Right renal cortex interstitium (tissue), 3 donors: ENCODE results near the gene AIFM2. TPM values are rescaled to one million over a fixed set of nuclear protein-coding genes. Genes with fewer than 3 reads are reported as not detected.
A peak's percentile ranks its signal among the peaks of the same experiment; 100 is the strongest.
"Not testable (repeated sequence)": the region's sequence is repeated elsewhere in the genome, so short reads cannot be mapped to it uniquely, and the experiment has no call there.

Experiments used
- DNase-seq, 3 donors: peaks; one replicate each; pipeline ENCODE4 v3.0.0-alpha.2; 2013; ENCODE audit warnings: low read depth in 3 of 3, low spot score in 2 of 3
- polyA plus RNA-seq, 3 donors: library from polyadenylated mRNA; unstranded; fragments of 120-200 nt; gene quantifications; one replicate each; pipeline ENCODE4 v1.2.1, GENCODE V29; 2013; ENCODE audit not compliant: insufficient read length in 3 of 3

Gene AIFM2
- polyA plus RNA-seq: 1 to 10 TPM; 4.5 to 4.7 (median 4.6) TPM

DNA sequence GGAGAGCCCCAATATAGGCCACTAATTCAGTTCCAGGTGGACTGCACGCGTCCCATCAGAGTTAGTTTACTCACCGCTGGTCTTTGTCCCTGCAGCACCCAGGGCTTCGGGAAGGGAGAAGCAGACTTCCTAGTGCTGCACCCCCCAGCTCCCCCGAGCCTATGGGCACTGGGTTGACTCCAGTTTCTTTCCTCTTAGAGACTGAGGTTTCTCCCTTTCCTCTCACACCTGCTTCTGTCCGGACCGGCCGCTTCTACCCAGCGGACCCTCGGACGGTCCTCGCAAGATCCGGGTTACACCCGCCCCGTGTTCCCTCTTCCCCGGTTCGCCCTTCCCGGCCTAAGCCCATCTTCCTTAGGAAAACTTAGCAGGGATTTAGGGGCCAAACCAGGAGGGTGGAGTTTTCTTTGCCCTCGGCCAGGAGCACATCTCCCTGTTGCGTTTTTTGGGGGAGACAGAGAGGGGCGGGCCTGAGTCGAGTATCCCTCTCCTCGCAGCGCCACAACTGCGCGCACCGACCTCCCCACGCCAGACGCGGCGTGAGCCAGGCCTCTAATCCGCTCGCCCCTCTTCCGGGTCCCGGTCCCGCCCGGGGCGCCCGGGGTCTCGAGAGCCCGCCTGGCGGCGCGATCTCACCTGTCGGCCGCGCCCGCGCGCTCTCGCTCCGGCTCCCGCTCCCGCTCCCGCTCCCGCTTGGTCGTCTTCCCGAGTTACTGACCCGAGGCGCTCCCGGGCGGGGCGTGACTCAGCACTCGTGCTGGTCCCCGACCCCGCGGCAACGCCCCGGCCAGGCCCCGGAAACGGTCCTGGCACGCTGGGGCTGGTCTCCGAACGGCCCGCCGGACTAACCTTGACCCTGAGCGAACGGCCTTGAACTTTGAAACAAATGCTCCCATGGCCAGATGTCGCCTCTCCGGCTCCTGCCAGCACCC, at the start of gene AIFM2:
Gene AIFM2, minus strand, starts transcription at position 728 of the 932 bp plus-strand sequence. CDS start 8,741 bp downstream, outside the sequence.
- peak in 1 of 3 donors; percentile 61 for DNase-seq

DNA sequence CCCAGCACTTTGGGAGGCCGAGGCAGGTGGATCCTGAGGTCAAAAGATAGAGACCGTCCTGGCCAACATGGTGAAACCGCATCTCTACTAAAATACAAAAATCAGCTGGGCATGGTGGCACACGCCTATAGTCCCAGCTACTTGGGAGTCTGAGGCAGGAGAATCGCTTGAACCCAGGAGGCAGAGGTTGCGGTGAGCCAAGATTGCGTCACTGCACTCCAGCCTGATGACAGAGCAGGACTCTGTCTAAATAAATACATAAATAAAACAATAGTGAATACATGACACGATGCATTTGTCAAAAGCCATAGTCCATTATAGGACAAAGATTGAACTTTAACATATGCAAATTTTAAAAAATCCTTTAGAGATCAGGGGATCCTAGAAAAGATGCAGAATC, 46.6 kb upstream of the AIFM2 start:
- not testable (repeated sequence) for DNase-seq

DNA sequence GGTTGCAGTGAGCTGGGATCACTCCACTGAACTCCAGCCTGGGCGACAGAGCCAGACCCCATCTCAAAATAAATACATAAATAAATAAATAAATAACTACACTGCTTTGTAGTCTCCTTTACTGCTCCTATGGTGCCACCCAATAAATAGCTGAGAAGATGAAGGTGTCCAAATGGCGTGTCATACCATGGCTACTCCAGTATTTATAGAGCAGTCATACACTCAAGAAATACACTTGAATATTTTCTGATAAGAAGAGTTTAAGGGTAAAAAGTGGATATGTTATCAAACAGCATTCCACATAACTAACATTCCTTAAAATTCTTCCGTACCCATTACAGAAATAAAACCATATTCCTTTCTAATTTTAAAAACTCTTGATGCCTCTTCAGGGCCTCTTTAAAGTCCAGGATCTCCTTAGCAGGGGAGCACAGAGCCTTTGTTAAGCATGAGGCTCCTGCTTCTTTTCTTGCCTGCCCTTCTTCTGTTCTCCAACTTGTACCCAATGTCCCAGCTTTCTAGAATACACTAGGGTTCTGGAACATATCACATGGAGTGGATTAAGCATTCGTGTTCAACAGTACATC, 45.6 kb upstream of the AIFM2 start:
- DNase-seq: no peak

DNA sequence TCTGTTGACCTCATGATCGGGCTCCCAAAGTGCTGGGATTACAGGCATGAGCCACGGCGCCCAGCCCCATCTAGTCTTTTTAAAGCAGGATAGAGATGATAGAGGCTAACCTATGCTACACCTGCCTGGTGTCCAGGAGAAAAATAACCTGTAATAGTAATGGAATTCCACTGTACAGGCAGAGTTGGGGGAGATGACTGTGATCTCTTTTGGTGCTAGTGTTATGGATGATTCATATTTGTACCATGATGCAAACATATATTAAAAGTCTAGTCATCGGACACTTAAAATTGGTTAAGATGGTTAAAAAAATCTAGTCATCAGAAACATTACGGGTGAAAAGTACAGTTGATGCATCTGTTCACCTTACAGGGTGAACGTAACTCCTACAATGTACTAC, 43.8 kb upstream of the AIFM2 start:
- no peak for DNase-seq

DNA sequence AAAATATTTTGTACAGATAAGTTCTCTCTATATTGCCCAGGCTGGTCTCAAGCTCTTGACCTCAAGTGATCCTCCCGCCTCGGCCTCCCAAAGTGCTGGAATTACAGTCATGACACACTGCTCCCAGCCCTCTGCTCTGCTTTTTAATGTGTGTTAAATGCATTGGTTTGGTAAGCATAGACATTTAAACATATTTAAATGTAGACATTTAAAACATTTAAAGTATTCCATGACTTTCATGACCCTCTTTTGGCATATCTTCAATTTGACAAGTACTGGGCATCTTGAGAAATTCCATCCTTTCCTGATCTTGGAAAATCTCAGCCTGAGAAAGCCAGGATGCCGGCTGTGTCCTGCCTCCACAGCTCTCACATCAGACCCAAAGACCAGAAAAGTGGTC, 42.9 kb upstream of the AIFM2 start:
- no peak for DNase-seq

DNA sequence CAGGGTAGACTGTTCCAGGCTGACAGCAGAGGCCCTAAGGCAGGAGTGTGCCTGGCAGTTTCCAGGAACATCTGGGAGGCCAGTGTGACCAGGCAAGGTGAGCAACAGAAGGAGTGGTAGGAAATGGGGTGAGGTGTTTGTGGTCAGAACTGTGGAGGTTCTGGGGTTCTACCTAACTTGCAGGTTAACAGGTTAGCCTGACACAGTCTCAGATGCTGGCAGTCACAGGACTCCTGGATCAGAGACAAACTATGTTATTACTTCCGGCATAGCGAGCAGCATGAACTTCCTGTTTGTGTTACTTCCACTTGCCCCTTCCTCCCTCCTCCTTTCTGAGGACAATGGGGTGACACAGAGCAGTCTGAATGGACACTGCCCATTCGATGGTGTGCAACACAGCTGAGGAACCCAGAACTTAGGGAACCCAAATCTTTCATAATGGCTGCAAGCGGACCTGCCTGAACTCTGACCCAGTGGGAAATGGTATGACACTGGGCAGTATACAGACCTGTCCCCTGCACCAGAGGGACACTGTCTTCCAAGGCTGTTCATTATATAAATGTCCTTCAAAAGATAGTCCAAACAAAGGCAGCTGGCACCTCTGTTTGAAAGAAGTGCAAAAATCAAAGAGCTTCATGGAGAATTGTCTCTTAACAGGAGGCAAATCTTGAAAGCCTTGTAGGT, 41.6 kb upstream of the AIFM2 start:
- DNase-seq: no peak

DNA sequence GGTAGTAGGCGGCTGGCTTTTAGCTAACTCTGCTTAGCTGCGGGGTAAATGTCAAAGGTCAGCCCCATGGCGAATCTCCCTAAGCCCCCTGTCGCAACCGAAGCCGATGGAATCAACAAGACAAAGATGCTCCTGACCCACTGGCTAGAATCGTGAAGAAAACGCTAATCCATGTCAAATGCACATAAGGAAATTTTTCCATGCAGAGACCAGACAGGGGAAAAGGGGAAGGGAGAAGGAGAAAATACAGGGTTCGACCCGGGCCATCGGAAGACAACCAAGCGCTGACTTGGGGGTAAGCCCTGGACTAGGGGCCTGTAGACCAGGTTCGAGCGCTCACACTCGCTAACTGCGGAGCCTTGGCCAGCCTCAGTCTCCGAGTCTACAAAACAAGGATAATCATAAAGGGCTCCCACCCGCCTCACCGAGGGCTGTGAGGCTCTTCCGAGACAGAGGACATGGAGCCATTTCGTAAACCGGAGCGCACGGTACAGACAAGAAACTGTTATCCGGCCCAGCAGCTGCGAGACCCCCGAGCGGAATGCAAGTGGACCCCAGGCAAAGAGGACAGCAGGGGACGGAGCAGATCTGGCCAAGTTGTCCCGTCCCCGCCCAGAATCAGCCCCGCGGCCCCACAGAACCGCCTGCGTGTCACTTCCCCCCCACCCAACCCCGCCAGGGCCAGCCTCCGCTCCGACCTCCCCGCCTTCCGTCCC, 37.2 kb upstream of the AIFM2 start:
- no peak for DNase-seq

DNA sequence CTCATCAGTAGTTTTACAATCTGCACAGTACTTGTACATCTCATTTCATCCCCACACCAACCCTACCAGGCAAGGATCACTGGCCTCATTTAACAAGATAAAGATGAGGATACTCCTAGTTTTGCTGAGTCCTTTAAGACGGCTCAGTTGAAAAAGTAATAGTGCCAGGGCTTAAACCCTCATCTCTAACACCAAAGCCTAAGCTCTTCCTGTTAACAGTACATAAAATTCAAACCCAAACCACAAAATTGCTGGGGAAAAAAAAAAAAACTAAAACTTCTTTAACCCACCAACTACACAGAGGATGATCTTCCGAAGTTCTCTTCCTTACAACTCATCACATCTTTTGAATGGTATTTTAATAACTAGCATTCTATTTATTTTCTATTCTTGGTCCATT, 36.4 kb upstream of the AIFM2 start:
- no peak for DNase-seq

DNA sequence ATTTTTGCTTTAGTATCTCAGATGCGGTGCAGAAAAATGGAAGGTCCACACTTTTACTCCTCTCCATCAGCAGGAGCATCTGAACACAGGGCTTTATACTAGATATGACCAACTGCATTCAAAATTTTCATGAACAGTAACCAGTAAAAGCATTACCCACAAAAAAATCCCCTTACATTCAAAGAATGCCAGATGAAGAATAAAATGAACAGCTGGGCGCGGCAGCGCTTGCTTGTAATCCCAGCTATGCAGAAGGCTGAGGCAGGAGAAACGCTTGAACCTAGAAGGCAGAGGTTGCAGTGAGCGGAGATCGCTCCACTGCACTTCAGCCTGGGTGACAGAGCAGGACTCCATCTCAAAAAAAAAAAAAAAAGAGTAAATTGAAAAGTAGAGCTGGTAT, 34.6 kb upstream of the AIFM2 start:
- DNase-seq: no peak

DNA sequence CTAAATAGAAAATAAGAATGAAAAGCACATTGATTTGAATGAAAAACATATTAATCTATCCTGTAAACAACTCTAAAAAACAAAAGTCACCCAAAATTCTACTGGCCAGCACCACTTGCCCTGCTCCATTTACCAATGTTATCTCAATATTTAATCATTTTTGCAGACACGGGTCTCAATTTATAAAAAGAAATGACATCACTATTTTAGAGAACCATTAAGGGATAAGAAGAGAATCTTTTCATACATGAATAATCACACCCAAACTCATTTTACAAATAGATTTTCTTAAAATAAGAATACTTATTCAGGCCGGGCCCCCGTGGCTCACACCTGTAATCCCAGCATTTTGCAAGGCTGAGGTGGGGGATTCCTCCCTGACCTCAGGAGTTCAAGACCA, 33.8 kb upstream of the AIFM2 start:
- DNase-seq: no peak

DNA sequence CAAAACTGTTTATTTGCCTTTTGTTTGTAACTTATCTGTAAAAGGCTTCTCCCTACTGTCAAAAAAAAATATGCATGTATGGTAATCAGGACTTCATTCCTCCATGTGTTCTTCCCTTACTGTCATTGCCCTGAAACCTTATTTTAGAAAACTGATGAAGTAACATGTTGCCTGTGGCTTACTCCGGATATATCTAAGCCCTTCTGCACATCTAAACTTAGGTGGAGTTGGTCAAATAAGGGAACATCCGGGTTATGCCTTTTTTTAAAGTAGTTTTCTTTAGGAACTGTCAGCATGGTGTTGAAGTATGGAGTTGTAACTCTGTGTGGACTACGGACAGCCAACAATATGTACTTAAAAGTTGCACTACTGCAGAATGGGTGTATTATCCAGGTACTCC, 31.5 kb upstream of the AIFM2 start:
- DNase-seq: no peak

DNA sequence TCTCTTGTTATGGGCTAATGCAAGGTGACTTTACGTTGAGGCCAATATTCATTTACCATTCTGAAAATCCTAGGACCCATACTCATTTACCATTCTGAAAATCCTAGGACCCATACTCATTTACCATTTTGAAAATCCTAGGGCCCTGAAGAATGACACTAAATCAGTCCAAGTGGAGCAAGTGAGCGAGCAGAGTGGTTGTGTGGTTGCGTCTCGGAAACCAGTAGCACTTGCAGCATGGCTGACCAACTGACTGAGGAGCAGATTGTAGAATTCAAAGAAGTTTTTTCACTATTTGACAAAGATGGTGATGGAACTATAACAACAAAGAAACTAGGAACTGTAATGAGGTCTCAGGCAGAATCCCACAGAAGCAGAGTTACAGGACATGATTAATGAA, 30.8 kb upstream of the AIFM2 start:
- DNase-seq: no peak

DNA sequence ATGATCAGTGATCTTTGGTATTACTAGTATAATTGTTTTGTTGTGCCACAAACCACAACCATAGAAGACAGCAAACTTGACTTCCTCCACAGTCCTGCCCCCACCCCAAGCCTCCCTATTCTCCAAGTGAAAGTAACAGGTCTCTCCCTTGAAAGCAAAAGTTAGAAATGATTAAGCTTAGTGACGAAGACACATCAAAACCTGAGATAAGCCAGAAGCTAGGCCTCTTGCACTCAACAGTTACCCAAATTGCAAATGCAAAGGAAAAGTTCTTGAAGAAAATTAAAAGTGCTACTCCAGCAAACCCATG, 30.2 kb upstream of the AIFM2 start:
- DNase-seq: no peak

DNA sequence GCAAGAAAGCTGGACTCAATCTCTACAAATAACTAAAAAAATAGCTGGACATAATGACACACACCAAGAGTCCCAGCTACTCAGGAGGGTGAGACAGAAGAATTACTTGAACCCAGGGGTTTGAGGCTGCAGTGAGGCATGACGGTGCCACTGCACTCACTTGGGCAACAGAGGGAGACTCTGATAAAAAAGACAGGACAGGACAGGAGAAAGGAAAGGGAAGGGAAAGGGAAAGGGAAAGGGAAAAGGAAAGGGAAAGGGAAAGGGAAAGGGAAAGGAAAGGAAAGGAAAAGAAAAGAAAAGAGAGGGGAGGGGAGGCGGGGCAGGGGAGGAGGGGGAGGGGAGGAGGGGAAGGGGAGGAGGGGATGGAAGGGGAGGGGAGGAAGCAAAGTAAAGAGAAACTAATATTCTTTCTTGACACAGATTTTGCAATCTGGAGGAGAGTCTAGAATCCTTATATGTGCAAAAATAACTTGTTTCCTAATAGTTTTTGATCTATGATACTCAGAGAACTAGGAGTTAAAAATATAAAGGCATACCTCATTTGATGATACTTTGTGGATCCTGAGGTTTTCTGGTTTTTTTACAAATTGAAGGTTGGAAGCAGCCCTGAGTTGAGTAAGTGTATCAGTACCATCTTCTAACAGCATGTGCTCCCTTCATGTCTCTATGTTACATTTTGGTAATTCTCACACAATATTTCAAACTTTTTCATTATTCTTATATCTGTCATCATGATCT, 29.7 kb upstream of the AIFM2 start:
- DNase-seq: no peak

DNA sequence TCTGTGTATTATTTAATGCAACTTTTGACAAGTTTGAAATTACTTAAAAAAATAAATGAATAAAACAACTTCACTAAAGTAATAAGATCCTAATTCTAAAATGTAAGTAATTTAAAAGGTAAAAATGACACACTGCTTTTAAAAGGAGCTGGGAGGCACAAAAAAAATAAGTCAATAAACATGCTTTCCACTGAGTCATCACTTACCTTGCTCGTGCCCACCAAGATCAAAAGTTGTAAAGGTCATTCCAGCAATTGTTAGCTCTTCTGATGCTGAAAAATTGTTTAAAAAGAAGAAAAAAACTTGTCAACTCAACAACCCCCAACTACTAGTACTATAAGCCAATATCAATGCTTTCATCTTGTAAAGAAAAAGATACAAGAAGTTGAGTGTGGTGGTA, 28.2 kb upstream of the AIFM2 start:
- DNase-seq: no peak

DNA sequence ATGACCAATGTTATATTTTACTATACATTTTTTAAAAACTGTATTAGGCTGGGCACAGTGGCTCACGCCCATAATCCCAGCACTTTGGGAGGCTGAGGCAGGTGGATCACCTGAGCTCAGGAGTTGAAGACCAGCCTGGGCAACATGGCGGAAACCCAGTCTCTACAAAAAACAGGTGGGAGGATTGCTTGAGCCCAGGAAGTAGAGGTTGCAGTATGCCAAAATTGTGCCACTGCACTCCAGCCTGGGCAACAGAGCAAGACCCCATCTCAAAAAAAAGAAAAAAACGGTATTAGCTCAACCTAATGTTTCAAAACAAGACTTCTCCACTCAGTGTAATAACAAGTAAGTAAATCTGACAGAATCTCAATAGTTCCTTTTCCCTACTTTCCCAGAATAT, 26.7 kb upstream of the AIFM2 start:
- not testable (repeated sequence) for DNase-seq

DNA sequence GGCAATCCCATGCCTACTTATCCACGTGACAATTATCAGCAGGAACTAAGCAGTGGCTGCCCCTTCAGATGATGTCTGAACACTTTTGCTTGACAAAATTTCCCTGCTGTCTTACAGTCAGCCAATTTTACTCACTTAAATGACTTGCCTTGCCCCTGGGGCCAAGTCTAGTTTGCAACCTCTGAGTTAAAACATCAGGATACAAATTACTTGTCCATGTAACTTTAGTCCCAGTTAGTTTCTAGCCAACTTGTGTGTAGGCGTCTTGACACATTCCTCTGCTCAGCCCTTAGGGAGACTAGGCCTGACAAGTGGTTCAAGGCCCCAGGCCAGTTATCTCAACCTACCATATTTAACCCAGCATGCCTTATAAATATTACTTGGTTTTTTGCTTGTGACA, 25.5 kb upstream of the AIFM2 start:
- no peak for DNase-seq

DNA sequence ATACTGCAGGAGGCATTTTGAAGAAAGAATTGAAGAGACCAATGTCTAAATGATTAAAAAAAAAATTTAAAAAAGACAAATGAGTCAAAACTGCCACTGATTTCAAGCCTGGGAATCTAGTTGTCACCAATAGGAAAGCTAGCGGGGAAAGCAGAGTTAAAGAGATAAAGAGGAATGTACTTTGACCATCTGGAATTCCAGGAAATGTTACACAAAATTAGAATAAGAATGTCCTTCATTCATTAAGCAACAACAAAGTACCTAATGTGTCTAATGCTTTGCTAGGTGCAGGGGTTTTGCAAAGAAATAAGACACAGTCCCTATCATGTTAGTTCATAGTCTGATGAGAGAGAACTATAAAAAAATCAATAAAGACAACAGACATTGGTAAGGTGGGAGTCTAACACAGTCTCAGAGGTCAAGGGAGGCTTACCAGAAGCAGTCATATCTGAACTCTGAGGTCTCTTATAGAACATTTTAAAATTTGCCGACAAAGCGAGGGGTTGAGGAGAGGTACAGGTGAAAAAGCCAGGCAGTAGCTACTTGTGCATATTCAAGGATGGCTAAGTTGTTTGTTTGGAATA, 22.7 kb upstream of the AIFM2 start:
- no peak for DNase-seq

DNA sequence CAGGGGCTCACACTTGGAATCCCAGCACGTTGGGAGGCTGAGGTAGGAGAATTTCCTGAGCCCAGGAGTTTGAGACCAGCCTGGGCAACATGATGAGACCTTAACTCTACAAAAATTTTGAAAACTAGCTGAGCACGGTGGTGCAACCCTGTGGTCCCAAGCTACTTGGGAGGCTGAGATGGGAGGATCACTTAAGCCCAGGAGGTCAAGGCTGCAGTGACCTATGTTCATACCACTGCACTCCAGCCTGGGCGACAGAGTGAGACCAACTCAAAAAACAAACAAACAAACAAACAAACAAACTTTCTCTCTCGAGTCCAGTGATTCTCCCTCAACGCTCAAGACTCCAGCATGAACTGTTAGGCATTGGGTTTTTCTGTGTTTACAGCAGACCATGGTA, 15.9 kb upstream of the AIFM2 start:
- no peak for DNase-seq

DNA sequence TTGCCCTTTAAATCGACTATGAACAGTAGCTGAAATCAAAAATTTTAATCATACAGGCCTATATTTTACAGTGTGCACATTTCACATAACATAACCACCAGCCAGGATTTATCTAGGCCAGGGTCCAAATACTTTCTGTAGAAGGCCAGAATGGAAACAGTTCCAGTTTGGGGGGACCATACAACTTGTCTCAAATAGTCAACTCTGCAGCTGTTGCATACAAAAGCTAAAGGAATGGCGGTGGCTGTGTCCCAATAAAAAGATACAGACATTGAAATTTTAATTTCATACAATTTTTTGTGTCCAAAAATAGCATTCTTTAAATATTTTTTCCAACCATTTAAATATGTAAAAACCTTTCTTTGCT, 14.6 kb upstream of the AIFM2 start:
- no peak for DNase-seq
